Ovary (tissue), 3 donors: ENCODE data around the gene SLC4A3.

Source experiments
- EP300 ChIP-seq: sonication (generic); formaldehyde crosslinking; IDR thresholded peaks from one replicate; pipeline ENCODE4 v1.6.1; 2017; ENCODE audit warnings: antibody characterized with exemption
- POLR2A ChIP-seq: fragments of 450-650 bp; IDR thresholded peaks from one replicate; pipeline ENCODE4 v1.6.1; 2017; ENCODE audit warnings: antibody characterized with exemption, mild to moderate bottlenecking, moderate library complexity
- TF ChIP-seq, protein P1 (sequence below), 3 donors: fragments of 450-650 bp in 2 of 3; fragments of 200-600 bp in 1 of 3; IDR thresholded peaks; one replicate each; pipeline versions ENCODE4 v1.5.1 to v1.8.0; 2016 to 2022; ENCODE audit warnings: antibody characterized with exemption in 3 of 3, mild to moderate bottlenecking in 1 of 3
- donor health status: DM: no; HTN: no; CAD: no.

DNA sequence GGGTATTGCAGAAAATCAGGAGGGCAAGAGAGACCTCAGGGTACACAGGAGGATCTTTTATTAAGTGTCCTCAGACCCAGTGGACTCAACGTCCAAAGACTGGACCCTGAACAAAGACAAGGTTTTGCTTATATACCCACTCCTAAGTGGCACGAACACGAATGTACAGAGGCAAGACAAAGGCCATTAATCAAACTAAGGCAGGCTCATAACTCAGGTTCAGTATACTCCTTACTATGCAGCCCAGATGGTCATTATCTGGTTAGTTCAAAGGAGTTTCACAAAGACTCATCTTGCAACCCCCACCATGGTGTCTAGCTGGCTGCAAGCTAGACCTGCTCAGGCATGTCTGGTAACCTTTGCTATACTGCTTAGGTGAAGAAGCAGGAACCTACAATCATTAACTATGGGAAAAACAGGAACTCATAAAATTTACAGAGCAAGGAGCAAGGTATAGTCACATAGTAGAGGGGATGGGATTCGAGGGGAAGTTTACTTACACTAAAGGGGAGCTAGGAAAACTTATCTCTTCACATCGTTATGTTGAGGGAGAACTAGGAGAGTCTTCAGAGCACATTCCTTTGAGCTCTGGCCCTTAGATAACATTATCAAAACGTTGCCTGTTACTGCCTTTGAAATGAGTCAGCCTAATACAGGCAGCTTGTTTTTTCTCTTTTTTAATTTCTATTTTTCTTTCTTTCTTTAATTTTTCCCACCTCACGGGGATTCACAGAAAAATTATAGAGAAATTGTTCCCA, 33.9 kb downstream of the SLC4A3 start:
- TF ChIP-seq, protein P1, sequence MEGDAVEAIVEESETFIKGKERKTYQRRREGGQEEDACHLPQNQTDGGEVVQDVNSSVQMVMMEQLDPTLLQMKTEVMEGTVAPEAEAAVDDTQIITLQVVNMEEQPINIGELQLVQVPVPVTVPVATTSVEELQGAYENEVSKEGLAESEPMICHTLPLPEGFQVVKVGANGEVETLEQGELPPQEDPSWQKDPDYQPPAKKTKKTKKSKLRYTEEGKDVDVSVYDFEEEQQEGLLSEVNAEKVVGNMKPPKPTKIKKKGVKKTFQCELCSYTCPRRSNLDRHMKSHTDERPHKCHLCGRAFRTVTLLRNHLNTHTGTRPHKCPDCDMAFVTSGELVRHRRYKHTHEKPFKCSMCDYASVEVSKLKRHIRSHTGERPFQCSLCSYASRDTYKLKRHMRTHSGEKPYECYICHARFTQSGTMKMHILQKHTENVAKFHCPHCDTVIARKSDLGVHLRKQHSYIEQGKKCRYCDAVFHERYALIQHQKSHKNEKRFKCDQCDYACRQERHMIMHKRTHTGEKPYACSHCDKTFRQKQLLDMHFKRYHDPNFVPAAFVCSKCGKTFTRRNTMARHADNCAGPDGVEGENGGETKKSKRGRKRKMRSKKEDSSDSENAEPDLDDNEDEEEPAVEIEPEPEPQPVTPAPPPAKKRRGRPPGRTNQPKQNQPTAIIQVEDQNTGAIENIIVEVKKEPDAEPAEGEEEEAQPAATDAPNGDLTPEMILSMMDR (IDR thresholded peaks at IDR 0.05), result no peak
- TF ChIP-seq POLR2A (no peak), EP300 (no peak)
